Right lobe of liver (tissue), 6 donors: Measurements from ENCODE around the gene BPIFB2. TPM values are rescaled to one million over a fixed set of nuclear protein-coding genes. Genes with fewer than 3 reads are reported as not detected.
A peak's percentile ranks its signal among the peaks of the same experiment; 100 is the strongest.

Source experiments
- ATAC-seq, 4 donors: fragments of 200-7000 bp; cut with Tn5 transposase; one replicate each; pipeline ENCODE4 v1.9.1; 2020; ENCODE audit warnings: mild to moderate bottlenecking in 4 of 4, moderate library complexity in 4 of 4
- DNase-seq, 3 donors: peaks; one replicate each; pipeline ENCODE4 v3.0.0-alpha.2; 2020
- H3K27ac ChIP-seq, 3 donors: fragments of 200-600 bp; one replicate each; pipeline ENCODE4 v1.8.0; 2022
- H3K27me3 ChIP-seq, 2 donors: fragments of 200-600 bp; one replicate each; pipeline ENCODE4 v1.8.0; 2022
- H3K36me3 ChIP-seq, 4 donors: fragments of 200-600 bp; sonication (generic) in 1 of 4; one replicate each; pipeline versions ENCODE4 v1.5.1 to v1.8.0; 2017 to 2022; ENCODE audit warnings: control low read depth in 1 of 4
- H3K4me1 ChIP-seq, 4 donors: fragments of 200-600 bp; sonication (generic) in 1 of 4; one replicate each; pipeline versions ENCODE4 v1.5.1 to v1.8.0; 2017 to 2022; ENCODE audit warnings: control low read depth in 1 of 4
- H3K4me3 ChIP-seq, 3 donors: fragments of 200-600 bp; one replicate each; pipeline ENCODE4 v1.8.0; 2022
- H3K9me3 ChIP-seq, 4 donors: fragments of 200-600 bp; sonication (generic) in 1 of 4; one replicate each; pipeline versions ENCODE4 v1.5.1 to v1.8.0; 2017 to 2022; ENCODE audit warnings: control low read depth in 1 of 4
- POLR2A ChIP-seq: fragments of 450-650 bp; IDR thresholded peaks from one replicate; pipeline ENCODE4 v1.6.1; 2017; ENCODE audit warnings: antibody characterized with exemption, mild to moderate bottlenecking
- WGBS: methylation state at CpG from one replicate; pipeline ENCODE4 v1.1.6; 2018; ENCODE audit warnings: low coverage, low lambda C conversion rate; ENCODE audit not compliant: insufficient coverage; ENCODE audit errors: missing lambda C conversion rate; 5-methylcytosine and 5-hydroxymethylcytosine counted together
- intact Hi-C, 2 donors: fragments of 100-400 bp; cut with DNase I; formaldehyde crosslinking; loops; one replicate each; pipeline versions ENCODE4 v1.11.2 to v1.14.1; 2022
- total RNA-seq, 6 experiments: library from RNA; depleted of rRNA in 2 of 6; stranded (reverse); fragments of >200 nt in 2 of 6; fragmentation: NEBNext Ultra II Directional in 3 of 6; extraction: Animal tissue kit (Norgen Biotek cat#: 25700) in 3 of 6; gene quantifications; one replicate each; pipeline versions ENCODE4 v1.1.0 to v1.2.4, GENCODE V29; 2016 to 2023
- TF ChIP-seq, protein P1 (sequence below), 4 donors: fragments of 200-600 bp in 3 of 4; fragments of 450-650 bp in 1 of 4; IDR thresholded peaks; one replicate each; pipeline versions ENCODE4 v1.5.1 to v1.8.0; 2016 to 2022; ENCODE audit warnings: antibody characterized with exemption in 4 of 4, mild to moderate bottlenecking in 2 of 4
- donor health status: DM: no; HTN: yes; CAD: no.
- donor health status: DM: no; HTN: no; CAD: no.
- donor health status: DM: no; HTN: no; CAD: no.
- donor health status: DM: no; HTN: yes; CAD: no.
- donor health status: DM: no; HTN: yes; CAD: no.

Gene BPIFB2
- total RNA-seq, 6 experiments from 2014 or later = 0.12 TPM; not detected in 5

DNA sequence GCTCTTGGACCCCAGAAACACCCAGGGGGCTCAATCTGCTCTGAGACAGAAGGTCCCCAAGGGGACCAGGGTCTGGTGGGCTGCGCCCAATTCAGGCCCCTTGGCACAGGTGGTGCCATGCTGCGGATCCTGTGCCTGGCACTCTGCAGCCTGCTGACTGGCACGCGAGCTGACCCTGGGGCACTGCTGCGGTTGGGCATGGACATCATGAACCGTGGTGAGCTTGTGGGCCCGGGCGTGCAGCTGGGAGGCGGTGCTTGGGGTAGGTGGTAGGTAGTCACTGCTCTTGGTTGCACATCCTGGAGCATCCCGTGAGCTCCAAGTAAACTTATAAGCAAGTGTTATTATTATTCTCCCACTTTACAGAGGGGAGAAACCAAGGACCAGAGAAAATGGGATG, 24.0 kb downstream of the BPIFB2 start, which contains the start of gene BPIFB6:
Gene BPIFB6, plus strand, starts transcription at position 118 of the 400 bp plus-strand sequence. Its CDS starts 0 bp downstream, at position 118.
- H3K36me3 ChIP-seq = no peaks in the 10 kb centered on the region
- H3K27ac ChIP-seq = no peak within 1 kb of the TSS
- DNase-seq (peak in 1 of 3 donors; percentile 39), ATAC-seq (no peak)
- WGBS = no CpG with 5 or more reads among the region's 10 CpGs
- H3K4me1 ChIP-seq = no peaks in the 10 kb centered on the region
- H3K27me3 ChIP-seq = no peaks in the 10 kb centered on the region
- TF ChIP-seq, protein P1, sequence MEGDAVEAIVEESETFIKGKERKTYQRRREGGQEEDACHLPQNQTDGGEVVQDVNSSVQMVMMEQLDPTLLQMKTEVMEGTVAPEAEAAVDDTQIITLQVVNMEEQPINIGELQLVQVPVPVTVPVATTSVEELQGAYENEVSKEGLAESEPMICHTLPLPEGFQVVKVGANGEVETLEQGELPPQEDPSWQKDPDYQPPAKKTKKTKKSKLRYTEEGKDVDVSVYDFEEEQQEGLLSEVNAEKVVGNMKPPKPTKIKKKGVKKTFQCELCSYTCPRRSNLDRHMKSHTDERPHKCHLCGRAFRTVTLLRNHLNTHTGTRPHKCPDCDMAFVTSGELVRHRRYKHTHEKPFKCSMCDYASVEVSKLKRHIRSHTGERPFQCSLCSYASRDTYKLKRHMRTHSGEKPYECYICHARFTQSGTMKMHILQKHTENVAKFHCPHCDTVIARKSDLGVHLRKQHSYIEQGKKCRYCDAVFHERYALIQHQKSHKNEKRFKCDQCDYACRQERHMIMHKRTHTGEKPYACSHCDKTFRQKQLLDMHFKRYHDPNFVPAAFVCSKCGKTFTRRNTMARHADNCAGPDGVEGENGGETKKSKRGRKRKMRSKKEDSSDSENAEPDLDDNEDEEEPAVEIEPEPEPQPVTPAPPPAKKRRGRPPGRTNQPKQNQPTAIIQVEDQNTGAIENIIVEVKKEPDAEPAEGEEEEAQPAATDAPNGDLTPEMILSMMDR (IDR thresholded peaks at IDR 0.05) = no peak
- TF ChIP-seq POLR2A = no peak
- intact Hi-C loops = no loop called here
- H3K9me3 ChIP-seq = no peaks in the 10 kb centered on the region
- no peak within 1 kb of the TSS for H3K4me3 ChIP-seq

DNA sequence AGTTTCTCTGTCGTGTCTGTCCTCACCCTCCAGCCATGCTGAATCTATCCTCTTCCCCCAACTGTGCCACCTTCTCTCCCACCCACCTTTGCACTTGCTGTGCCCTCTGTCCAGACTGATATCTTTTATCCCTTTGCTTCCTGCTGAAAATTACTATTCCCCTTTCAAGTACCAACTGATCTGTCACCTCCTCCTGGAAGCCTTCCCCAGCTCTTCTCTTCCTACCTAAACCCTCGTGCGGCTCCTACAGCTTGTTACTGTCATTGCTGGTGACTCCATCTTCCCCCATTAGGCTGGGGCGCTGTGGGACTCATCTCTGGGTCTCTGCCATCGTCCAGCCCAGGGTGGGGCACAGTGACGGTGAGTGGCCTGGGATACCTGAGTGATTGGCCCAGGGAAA, 25.1 kb downstream of the BPIFB2 start:
- no peaks in the 10 kb centered on the region for H3K36me3 ChIP-seq
- 70% methylated on average over 5 of the region's 6 CpGs for WGBS

DNA sequence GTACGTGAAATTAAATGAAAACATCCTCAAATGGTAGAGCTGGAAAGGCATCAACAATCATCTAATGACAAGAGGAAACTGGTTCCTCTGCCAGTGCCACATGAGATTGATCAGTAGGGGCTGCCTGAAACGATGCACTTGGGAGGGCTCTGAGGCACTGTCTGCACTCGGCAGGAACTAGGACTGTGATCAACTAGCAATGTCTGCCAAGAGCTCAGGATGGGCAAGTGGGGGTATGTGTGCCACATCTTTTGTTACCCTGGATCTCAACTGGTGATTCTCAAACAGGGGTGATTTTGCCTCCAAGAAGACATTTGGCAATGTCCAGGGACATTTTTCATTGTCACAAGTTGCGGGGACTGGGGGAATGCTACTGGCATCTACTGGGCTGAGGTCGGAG, 25.9 kb downstream of the BPIFB2 start:
- intact Hi-C loops = no loop called here
- no peaks in the 10 kb centered on the region for H3K9me3 ChIP-seq
- H3K36me3 ChIP-seq = no peaks in the 10 kb centered on the region
- 54% methylated on average over 2 of the region's 5 CpGs for WGBS
- no peak overlapping the region for H3K27ac ChIP-seq
- TF ChIP-seq, protein P1 (IDR thresholded peaks at IDR 0.05) = no peak
- no peak for TF ChIP-seq POLR2A
- H3K27me3 ChIP-seq = no peaks in the 10 kb centered on the region
- no peak for ATAC-seq
- H3K4me3 ChIP-seq = no peak overlapping the region
- H3K4me1 ChIP-seq = no peaks in the 10 kb centered on the region
- peak in 1 of 3 donors; percentile 10 for DNase-seq

More for the DNA sequence above, 25.1 kb downstream of the BPIFB2 start:
- TF ChIP-seq POLR2A = no peak
- TF ChIP-seq, protein P1 (IDR thresholded peaks at IDR 0.05) = no peak
- Histone ChIP-seq H3K4me1 (no peaks in the 10 kb centered on the region), H3K4me3 (no peak overlapping the region), H3K9me3 (no peaks in the 10 kb centered on the region), H3K27ac (no peak overlapping the region), H3K27me3 (no peaks in the 10 kb centered on the region)
- intact Hi-C loops = no loop called here
- DNase-seq = peak in 1 of 3 donors; percentile 35
- no peak for ATAC-seq

DNA sequence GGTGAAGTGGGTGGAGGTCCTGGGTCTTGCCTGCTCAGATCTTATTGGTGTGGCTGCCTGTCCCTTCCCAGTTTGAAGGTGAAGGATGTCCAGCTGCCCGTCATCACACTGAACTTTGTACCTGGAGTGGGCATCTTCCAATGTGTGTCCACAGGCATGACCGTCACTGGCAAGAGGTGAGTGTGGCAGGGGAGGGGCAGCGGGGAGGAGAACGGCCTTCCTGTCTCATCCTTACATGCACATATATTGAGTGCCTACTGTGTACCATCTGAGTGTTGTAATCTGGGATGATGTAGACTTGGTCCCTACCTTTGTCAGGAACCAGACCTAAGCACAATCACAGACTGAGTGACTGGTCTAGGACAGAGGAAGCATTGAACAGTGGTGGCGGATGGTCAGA, 26.6 kb downstream of the BPIFB2 start:
- WGBS = 63% methylated on average over 2 of the region's 5 CpGs
- DNase-seq (peak in 1 of 3 donors; percentile 13), ATAC-seq (no peak)
- no peaks in the 10 kb centered on the region for H3K9me3 ChIP-seq
- no peak overlapping the region for H3K4me3 ChIP-seq
- TF ChIP-seq POLR2A = no peak
- TF ChIP-seq, protein P1 (IDR thresholded peaks at IDR 0.05) = no peak
- intact Hi-C loops = no loop called here
- H3K36me3 ChIP-seq = no peaks in the 10 kb centered on the region
- no peak overlapping the region for H3K27ac ChIP-seq
- H3K27me3 ChIP-seq = no peaks in the 10 kb centered on the region
- H3K4me1 ChIP-seq = no peaks in the 10 kb centered on the region
